ENCODE results near the gene SURF4.

GRCh38 chr9:133367221-133367620, 8.6 kb downstream of the SURF4 start:
- no peak for TF ChIP-seq CTCF (IDR thresholded peaks at IDR 0.05 in 8 of 11, conservative IDR thresholded peaks at IDR 0.05 in 3 of 11)
- no peak for TF ChIP-seq POLR2A (IDR thresholded peaks at IDR 0.05)
- no peak for TF ChIP-seq POLR2AphosphoS5 (IDR thresholded peaks at IDR 0.05)
